ENCODE data around the gene ADCK2. TPM values are rescaled to one million over a fixed set of nuclear protein-coding genes. Genes with fewer than 3 reads are reported as not detected.

The ADCK2 gene
- total RNA-seq, 1 experiment from 2014 or later, result 17.3 TPM

Other genes starting within 250 kb of the ADCK2 start
- 41.1 and 43.3 TPM in 2 replicates for gene MKRN1, start 193.4 kb upstream of the ADCK2 start, total RNA-seq (2014; rRNA removed; shearing (Covaris generic))
- gene DENND2A, start 32.1 kb upstream of the ADCK2 start, total RNA-seq (2014; rRNA removed; shearing (Covaris generic)), result 9.2 and 10.7 TPM in 2 replicates
- 158 and 204 TPM in 2 replicates for gene NDUFB2, start 23.8 kb downstream of the ADCK2 start, total RNA-seq (2014; rRNA removed; shearing (Covaris generic))

All from SJCRH30 (cell line).